Caco-2 (cell line): ENCODE data around the gene AKAIN1. TPM values are rescaled to one million over a fixed set of nuclear protein-coding genes. Genes with fewer than 3 reads are reported as not detected.

Experiments used
- BruUV-seq: library from RNA; stranded (reverse); fragments of 400-500 nt; replicated peaks from 2 replicates; lab custom pipeline; 2021; lab: Mats Ljungman, UMichigan
- CTCF ChIA-PET: fragments of 300-600 bp; sonication (Branson Sonifier 250); formaldehyde crosslinking; loops from one replicate; lab custom pipeline; 2022; ENCODE audit warnings: antibody characterized with exemption; lab: Charles Lee
- POLR2A ChIA-PET: fragments of 300-600 bp; sonication (Branson Sonifier 250); formaldehyde crosslinking; loops from one replicate; lab custom pipeline; 2022; ENCODE audit warnings: antibody characterized with exemption; lab: Charles Lee
- DNase-seq, 2 experiments: peaks; one replicate each; pipeline versions ENCODE4 v3.0.0 to v3.0.0-alpha.2; 2020 to 2022
- H3K27me3 ChIP-seq: replicated peaks from 2 replicates; pipeline ENCODE4 v1.6.0; 2011; ENCODE audit warnings: low read length; ENCODE audit not compliant: control insufficient read depth, insufficient read depth
- H3K36me3 ChIP-seq: 2 replicates; pipeline ENCODE4 v1.5.1; 2011; ENCODE audit warnings: low read length; ENCODE audit not compliant: control insufficient read depth, insufficient read depth
- H3K4me1 ChIP-seq: fragments of 250-450 bp; sonication (Bioruptor Pico); 2 replicates; pipeline ENCODE4 v1.5.1; 2020; ENCODE audit warnings: mild to moderate bottlenecking
- H3K4me3 ChIP-seq: 2 replicates; pipeline ENCODE4 v1.5.1; 2011; ENCODE audit warnings: low read depth, mild to moderate bottlenecking, control low read depth, low read length
- H3K9me3 ChIP-seq: fragments of 250-450 bp; sonication (Bioruptor Pico); 2 replicates; pipeline ENCODE4 v1.5.1; 2020; ENCODE audit warnings: mild to moderate bottlenecking, moderate library complexity
- H3K27ac Mint-ChIP-seq: one replicate; pipeline ENCODE4 v1.8.0; 2022; ENCODE audit warnings: mixed read lengths; ENCODE audit not compliant: unreplicated experiment
- H3K27me3 Mint-ChIP-seq: one replicate; pipeline ENCODE4 v1.8.0; 2022; ENCODE audit warnings: mixed read lengths; ENCODE audit not compliant: insufficient read depth, unreplicated experiment
- H3K36me3 Mint-ChIP-seq: one replicate; pipeline ENCODE4 v1.8.0; 2022; ENCODE audit warnings: mild to moderate bottlenecking, mixed read lengths; ENCODE audit not compliant: insufficient read depth, unreplicated experiment
- H3K4me1 Mint-ChIP-seq: one replicate; pipeline ENCODE4 v1.8.0; 2022; ENCODE audit warnings: low read depth, mixed read lengths; ENCODE audit not compliant: unreplicated experiment
- H3K4me3 Mint-ChIP-seq: one replicate; pipeline ENCODE4 v1.8.0; 2022; ENCODE audit warnings: mild to moderate bottlenecking, moderate library complexity, mixed read lengths; ENCODE audit not compliant: unreplicated experiment
- H3K9me3 Mint-ChIP-seq: one replicate; pipeline ENCODE4 v1.8.0; 2022; ENCODE audit warnings: mixed read lengths; ENCODE audit not compliant: unreplicated experiment
- CTCF ChIP-seq, 2 experiments: fragments of 200-600 bp in 1 of 2; IDR thresholded peaks; 1 replicate in 1 of 2; 2 replicates in 1 of 2; pipeline versions ENCODE4 v1.5.1 to v1.8.0; 2011 to 2022; ENCODE audit warnings: antibody characterized with exemption in 1 of 2, control low read depth in 1 of 2, inconsistent platforms in 1 of 2, low read depth in 1 of 2, low read length in 1 of 2, mild to moderate bottlenecking in 1 of 2, moderate library complexity in 1 of 2; ENCODE audit not compliant: insufficient read depth in 1 of 2, severe bottlenecking in 1 of 2, unreplicated experiment in 1 of 2
- intact Hi-C: fragments of 100-400 bp; cut with micrococcal nuclease; formaldehyde crosslinking; loops from one replicate; pipeline ENCODE4 v1.10.0; 2022; ENCODE audit not compliant: unreplicated experiment
- total RNA-seq: library from RNA; stranded (reverse); gene quantifications from 2 replicates; pipeline ENCODE4 v1.2.3, GENCODE V29; 2022

The AKAIN1 gene
- total RNA-seq, 1 experiment from 2014 or later: not detected

GRCh38 chr18:5106730-5107129, 90.3 kb downstream of the AKAIN1 start:
- Histone ChIP-seq H3K9me3 (no peaks in the 10 kb centered on the region), H3K36me3 (no peaks in the 10 kb centered on the region), H3K27me3 (no peaks in the 10 kb centered on the region), H3K4me1 (no peaks in the 10 kb centered on the region), H3K4me3 (no peak overlapping the region)
- no TSS peak for BruUV-seq
- Mint-ChIP-seq H3K9me3 (no peaks in the 10 kb centered on the region), H3K36me3 (no peaks in the 10 kb centered on the region), H3K27ac (no peak overlapping the region), H3K27me3 (peaks cover 7% of the 10 kb centered on the region), H3K4me3 (no peak overlapping the region), H3K4me1 (no peaks in the 10 kb centered on the region)
- TF ChIP-seq CTCF (IDR thresholded peaks at IDR 0.05; ENCODE audit: insufficient read depth in 1 of 2, low read depth in 1 of 2, low read length in 1 of 2, severe bottlenecking in 1 of 2, unreplicated experiment in 1 of 2): peak in 1 of 2 experiments; percentile 54
- intact Hi-C loops: loop anchor here (1.0 kb wide), 1 partner anchor 33 kb away; no protein-coding TSS in a partner anchor
- ChIA-PET CTCF (no interaction called here), POLR2A (no interaction called here)
- DNase-seq: no peak

- H3K27ac Mint-ChIP-seq: no peak overlapping the region
These were observed 92.8 kb downstream of the AKAIN1 start for GRCh38 chr18:5104246-5104645.

DNA sequence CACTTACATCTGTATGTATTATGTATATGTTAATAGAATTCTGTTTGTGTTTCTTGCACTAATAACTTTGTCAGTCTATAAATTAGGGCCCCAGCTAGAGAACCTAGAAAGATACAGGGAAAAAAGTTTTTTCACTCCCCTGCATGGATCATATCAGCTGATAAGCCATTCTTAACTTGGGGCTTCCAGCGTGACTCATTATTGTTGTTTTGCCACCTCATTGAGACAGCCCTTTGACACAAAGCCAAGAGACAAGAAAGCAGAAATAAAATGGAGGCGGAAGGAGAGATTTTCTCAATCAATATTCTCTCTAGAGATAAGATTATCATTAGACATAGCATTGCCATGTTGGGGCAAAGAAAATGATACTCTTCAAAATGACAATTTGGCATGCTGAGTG, 93.4 kb downstream of the AKAIN1 start:
- no TSS peak for BruUV-seq

More at GRCh38 chr18:5104246-5104645, 92.8 kb downstream of the AKAIN1 start:
- intact Hi-C loops: no loop called here
- Histone ChIP-seq H3K4me3 (no peak overlapping the region), H3K4me1 (no peaks in the 10 kb centered on the region), H3K36me3 (no peaks in the 10 kb centered on the region), H3K27me3 (no peaks in the 10 kb centered on the region), H3K9me3 (no peaks in the 10 kb centered on the region)
- no peaks in the 10 kb centered on the region for H3K9me3 Mint-ChIP-seq
- no peak for TF ChIP-seq CTCF (IDR thresholded peaks at IDR 0.05; ENCODE audit: insufficient read depth in 1 of 2, low read depth in 1 of 2, low read length in 1 of 2, severe bottlenecking in 1 of 2, unreplicated experiment in 1 of 2)
- no peak for DNase-seq
- no peaks in the 10 kb centered on the region for H3K4me1 Mint-ChIP-seq
- BruUV-seq: no TSS peak
- POLR2A ChIA-PET: no interaction called here
- no peaks in the 10 kb centered on the region for H3K36me3 Mint-ChIP-seq
- H3K27me3 Mint-ChIP-seq: peaks cover 5% of the 10 kb centered on the region
- CTCF ChIA-PET: no interaction called here
- H3K4me3 Mint-ChIP-seq: no peak overlapping the region

More for the DNA sequence above, 93.4 kb downstream of the AKAIN1 start:
- Mint-ChIP-seq H3K4me1 (no peaks in the 10 kb centered on the region), H3K36me3 (no peaks in the 10 kb centered on the region), H3K27ac (no peak overlapping the region), H3K27me3 (peaks cover 5% of the 10 kb centered on the region), H3K4me3 (no peak overlapping the region), H3K9me3 (no peaks in the 10 kb centered on the region)
- CTCF ChIA-PET: no interaction called here
- Histone ChIP-seq H3K4me3 (no peak overlapping the region), H3K9me3 (no peaks in the 10 kb centered on the region), H3K36me3 (no peaks in the 10 kb centered on the region), H3K4me1 (no peaks in the 10 kb centered on the region), H3K27me3 (no peaks in the 10 kb centered on the region)
- no peak for TF ChIP-seq CTCF (IDR thresholded peaks at IDR 0.05; ENCODE audit: insufficient read depth in 1 of 2, low read depth in 1 of 2, low read length in 1 of 2, severe bottlenecking in 1 of 2, unreplicated experiment in 1 of 2)
- POLR2A ChIA-PET: no interaction called here
- intact Hi-C loops: no loop called here
- no peak for DNase-seq
